SIG-M5 treated with dmso at 0.1 percent for 504 hours (cell line): ENCODE results near the gene IKZF2.

ENCODE experiments used
- DNase-seq: peaks from one replicate; lab custom pipeline; 2025; ENCODE audit not compliant: unreplicated experiment; lab: John Stamatoyannopoulos, UW

Gene IKZF2

DNA sequence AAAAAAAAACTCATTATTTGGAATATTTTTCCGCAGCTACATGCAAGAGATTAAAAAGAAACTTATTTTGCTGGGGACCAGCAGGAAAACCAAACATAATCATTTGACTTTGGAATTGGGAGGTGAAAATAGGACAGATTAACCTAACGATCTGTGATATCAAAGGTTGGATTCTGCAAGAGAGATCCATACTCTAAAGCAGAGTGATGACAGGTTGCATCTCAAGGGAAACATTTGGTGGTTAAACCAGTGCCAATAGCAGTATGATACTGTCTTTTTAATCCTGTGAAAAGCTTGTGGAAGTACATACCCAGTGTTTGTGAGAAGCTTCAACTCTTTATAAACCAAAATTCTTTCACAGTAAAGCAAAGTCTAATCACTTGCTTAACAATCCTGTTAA is 5.3 kb upstream of the IKZF2 start:
- no peak for DNase-seq

DNA sequence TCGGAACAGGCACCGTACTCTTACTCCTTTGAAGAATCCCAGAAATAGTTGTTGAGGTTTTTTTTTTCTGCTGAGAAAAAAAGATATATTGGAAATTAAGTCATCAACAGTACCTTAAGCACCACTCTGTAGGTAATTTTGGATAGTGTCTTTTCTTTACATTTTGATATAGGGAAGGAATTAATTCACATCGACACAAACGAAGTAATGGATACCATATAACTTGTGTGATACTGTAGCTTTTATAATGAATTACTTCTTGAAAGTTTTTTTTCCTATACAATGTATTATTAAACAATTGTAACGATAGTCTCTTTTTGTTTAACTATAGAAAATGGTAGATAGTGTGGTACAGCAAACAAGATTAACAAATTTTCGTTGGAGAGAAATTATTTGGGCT is 1.5 kb upstream of the IKZF2 start:
- DNase-seq, result no peak

DNA sequence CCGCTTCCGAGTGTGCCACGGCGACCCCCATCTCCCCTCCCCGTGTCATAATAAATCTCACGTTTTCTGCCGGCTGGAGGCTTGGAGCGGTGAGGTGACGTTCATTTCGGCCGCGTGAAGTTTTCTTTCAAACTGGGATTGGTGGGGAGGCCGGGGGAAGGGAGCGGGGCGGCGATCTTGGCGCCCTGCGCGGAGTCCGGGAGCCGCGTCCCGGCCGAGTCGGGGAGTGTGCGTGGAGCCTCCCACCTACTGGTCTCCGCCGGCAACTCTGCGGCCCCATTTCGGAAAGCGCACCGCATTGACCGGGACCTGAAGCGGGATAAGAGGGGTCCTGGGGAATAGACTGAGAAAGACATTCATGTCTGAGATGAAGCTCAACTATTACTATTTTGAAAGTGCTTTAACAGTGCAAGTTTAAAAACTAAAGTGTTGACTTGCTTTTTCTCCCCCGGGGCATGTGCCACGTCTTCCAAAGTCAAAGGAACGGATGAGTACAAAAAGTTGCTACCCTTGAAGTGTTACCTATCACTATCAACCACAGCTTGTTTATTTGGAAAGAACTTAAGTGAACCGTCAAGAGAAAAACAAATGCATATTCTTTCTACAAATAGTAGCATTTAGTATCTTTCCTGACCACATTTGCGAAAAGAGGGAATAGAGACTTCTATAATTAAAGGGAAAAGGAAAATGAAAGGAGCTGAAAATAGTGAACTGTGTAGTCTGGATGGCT is 818 bp upstream of the IKZF2 start:
- no peak for DNase-seq

DNA sequence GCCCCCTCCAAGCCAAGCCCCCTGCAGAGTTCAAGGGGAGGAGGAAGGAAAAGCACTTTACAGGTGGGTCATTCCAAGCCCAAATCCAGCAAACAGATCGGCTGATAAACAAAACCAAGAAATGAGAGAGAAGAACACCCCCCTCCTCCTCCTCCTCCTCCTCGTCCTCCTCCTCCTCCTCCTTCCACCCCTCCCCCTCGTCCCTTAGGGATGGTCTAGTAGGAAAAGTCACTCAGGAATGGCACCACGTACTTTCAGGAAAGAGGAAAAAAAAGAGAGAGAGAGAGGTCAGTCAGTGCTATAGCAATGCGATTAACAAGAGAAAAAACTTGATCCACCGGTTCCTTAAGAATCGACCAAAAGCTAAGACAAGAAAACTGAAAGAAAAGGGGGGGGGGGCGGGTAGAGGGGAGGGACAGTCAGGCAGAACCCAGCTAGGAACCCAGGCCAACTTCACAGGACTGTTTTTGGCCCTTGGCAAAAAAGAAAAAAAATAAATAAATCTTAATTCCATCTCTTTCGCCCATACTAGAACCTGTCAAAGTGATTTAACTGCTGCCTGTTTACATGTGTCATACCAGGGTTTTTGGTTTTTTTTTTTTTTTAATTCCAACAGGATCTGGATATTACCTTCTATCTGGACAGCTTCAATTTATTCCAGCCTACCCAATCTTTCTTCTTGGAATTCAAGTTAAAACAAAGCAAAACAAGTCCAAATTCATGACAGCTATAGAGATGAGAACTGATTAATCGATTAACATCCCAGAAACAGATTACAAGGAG is 906 bp downstream of the IKZF2 start:
- DNase-seq, result peak; percentile 42

DNA sequence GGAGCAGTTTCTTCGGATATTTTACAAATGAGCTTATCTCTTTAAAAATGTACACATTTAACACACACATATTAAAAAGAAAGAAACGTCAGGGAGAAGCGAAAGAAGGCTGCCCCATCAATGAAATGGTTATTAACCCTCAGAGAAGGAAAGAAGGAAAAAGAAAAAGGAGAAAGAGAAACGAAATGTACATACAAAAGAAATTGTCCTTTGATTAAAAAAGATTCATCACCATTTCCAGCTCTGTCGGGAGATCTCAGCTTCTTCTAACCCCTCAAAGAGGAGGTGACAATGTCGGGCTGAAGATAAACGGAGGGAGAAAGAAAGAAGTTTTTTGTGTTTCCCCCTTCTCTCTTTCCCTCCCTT is 1.5 kb downstream of the IKZF2 start:
- DNase-seq, result no peak

DNA sequence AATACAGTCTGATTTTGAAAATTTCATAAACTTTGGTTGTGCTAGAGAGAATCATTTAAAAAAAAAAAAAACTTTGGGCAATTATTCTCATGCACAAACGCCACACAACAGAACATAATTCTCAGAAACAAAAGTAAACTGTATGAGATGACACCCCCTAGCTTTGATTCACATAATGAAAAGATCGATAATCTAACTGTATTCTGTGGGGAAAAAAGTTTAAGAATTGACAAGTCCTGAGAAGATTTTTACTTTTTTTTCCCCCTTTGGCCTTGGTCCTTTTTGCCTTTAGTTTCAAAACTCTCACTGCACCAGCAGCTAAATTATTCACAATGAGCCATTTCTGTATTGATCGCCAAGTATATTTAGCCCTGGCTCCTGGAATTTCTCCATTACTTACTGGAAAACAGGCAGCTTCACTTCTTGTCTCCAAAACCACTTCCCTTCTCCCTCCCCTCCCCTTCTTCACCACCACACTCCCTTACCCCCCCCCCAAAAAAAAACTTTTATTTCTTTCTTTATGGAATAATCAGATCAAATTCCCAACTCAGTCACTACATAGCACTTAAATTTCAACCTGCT is 2.0 kb downstream of the IKZF2 start:
- DNase-seq, result no peak

DNA sequence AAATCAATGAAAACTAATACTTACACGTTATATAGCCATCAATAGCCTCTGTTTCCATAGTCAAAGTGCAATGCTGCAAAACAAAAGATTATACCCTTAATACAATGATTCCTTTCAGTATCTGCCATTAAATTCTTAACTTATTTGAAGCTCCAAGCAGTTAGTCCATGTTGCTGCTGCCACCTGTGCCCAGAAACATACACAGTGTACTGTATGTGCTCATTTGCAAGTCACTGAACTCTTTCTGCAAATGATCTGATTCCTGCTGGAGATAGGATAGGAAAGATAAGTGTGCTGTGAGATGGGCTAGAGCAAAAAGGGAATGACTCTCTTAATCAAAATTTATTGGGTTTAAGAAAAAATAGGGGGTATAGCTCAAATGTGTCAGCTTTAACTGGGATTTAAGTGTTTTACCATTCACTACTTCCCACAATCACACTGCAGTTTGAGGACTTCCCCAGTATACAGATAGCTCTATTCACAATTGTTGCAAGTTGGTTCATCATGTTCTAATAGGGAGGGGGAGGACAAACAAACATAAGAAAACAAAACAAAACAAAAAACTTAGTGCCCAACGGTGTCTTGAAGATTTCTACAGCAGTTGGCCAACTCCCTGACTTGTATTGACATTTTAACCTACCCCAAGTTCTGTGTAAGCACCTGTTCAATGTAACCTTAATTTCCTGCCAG is 2.7 kb downstream of the IKZF2 start:
- DNase-seq, result no peak

DNA sequence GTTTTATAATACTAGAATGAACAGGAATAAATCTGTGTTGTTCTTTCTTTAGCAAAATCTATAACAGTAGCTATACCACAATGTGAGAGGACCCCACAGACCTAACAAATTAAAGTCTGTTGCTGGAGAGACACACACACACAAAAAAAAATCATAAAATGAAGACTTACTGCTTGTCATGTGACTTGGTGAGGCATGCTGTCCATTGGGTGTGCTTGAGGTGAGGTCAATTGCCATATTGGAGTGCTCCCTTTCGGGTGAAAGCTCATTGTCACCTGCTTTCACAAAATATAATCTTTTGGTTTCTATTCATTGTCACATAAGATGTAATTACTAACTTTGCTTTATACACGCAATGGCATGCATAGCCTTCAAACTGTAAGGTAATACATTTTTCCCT is 3.9 kb downstream of the IKZF2 start:
- DNase-seq, result no peak

DNA sequence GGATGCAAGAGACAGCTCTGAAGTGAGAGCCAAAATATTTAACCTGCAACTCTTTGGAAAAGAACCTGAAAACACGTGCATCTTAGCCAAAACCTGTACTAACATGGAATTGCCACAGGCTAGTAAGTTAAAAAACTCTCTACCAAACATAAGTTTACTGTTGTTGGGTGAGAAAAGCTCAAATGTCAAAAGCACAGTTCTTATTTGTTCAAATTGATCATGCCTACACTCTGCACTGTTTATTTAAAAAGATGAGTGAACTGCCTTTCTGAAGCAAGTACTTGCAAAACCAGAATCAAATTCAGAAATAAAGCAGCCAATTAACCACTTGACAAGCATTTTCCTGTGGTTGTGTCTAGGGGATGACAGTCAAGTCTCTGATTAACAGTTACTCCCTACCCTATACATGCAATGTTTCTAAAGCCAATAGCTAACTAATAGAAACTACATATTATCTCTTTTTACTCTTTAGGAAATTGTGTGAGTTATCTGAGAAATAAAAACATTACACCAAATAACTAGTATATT is 5.6 kb downstream of the IKZF2 start:
- no peak for DNase-seq

DNA sequence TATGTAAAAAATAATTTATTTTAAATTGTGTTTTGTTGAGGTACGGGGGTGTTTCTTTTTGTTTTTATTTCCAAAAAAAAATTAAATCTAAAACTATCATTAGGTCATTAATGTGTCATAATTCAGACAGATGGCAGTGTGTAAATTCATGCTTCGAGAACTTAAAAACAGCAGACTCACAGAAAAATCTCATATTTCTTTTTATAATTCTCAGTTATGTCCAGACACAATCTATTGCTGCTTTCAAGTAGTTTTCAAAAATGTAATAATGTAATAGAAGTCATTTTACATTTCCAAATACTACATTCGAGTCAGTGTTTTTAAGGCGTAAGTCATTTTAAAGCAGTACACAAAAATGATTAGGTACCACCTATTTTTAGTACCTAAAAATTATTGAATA is 14.3 kb downstream of the IKZF2 start:
- no peak for DNase-seq

DNA sequence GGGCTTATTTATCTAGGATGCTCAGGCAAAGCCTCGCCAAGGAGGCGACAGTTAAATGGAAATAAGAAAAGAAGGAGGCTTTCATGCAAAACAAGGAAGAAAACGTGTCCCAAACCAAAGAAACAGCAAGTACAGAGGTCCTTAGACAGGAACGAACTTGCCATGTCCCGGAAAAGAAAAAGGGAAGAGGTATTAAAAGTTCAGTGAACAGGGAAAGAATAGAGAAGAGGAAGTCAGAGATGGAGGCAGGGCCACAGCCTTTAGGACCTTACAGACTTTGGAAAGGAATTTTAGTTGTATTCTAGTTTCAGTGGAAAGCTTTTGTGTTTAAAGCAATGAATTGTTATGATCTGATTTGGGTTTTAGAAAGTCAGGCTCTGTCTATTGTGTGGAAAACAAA is 22.1 kb downstream of the IKZF2 start:
- DNase-seq, result no peak

DNA sequence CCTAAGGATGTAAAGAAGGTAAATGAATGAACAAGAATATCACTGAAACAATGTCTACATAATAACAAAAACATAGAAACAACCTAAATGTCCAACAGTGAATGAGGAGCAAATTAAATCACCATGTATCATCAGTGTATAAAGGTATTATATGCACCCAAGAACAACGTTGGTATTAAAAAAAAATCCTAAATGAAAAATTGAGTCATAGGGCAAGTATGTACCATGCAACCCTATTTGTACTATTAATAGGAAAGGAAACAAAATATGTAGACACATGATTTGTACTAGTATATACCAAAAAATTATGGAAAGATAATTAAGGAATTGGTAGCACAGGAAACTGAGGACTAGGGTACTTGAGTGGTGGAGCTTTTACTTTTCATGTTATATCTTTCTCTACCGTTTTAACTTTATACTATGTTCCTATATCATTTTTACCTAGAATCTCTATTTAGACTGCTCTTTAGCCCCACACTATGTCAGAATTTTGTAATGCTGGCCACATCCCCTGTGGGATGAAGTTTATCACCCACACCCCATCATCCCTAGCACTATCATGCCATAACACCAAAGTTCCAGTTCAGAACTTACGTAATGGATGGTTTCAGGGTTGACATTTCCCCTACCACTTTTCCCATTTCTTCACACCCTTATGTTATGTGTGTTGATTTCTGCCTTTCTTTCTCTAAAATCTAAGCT is 25.6 kb downstream of the IKZF2 start:
- DNase-seq, result no peak

DNA sequence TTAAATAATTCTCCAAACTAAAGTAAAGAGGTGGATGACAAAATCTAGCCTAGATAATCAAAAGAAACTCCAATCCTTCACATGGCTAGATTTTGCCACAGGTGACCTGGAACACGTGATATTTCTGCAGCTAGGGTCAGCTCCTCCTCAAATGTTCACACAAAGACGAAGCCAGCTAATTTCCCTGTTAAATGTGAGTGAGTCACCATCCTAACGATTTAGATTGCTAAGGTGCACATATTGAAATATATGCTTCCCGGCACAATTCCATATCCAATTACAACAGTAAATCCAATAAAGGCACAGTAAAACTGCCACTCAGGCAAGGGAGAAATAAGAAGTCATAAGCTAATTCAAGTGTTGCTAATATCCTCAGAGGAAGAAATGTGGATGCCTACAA is 28.7 kb downstream of the IKZF2 start:
- no peak for DNase-seq

DNA sequence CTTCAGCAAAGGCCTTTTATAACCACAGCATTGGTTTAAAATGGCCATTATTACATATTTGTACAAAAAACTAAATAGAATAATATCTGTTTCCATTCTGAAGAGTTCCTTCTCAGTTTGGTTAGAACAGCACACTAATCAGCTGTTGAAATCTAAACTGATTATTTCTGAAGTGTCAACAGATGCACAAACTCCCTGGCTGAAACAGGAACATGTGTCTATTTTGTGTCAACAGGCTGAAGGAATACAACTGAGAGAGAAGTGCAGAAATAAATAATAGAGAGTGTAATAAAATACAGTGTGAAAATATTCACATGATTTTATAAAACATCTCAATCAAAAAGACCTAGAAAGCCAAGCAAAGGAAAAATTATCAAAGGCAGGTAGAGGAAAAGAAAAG is 29.7 kb downstream of the IKZF2 start:
- DNase-seq, result no peak

DNA sequence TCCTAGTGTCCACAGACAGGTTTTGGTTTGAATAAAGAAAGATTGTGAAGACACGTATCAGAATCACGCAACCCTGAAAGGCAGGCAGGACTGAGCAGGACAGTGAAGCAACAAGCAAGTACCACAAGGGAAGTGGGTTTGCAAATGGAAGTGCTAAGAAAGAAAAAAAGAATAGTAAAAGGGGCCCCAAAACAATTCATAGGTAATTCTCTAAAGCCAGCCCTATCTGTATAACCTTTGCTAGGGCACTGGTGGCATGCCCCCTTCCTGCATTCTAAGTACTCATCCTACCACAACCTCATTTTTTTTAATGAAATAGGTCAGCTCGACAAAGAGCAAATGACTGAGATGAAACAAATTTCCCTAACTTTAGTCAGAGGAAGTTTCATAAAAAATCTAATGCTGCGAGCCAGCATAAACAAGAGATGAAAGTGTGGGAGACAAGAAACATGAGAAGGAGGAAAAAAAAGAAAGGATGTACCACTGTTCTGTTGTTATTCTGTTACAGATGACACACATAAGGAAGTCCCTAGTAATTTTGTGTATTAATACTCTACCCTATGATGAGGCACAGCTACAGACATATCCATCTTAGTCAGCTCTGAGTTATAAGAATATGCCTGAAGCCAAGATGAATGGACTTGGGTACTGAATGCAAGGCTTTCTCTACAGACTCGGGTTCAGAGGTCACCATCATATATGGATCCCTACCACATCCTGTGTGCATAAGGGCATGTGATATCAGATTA is 32.2 kb downstream of the IKZF2 start:
- no peak for DNase-seq

DNA sequence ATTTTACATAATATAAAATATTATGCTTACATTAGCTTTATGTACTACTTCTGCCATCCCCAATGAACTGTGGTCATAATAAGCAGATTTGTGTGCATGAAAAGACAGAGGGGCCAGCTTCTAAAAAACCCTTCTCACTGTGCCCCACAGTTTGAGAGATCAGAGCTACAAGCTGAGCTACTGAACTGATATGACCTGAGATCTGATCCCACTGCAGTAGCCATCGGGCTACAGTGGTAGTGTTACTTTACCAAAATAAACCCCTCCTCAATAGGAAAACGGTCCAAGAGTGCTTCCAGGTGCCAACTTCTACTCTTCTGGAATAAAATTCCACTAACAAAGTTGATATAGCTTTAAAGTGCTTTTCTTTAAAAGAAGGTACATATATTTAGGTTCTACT is 43.1 kb downstream of the IKZF2 start:
- DNase-seq, result no peak

DNA sequence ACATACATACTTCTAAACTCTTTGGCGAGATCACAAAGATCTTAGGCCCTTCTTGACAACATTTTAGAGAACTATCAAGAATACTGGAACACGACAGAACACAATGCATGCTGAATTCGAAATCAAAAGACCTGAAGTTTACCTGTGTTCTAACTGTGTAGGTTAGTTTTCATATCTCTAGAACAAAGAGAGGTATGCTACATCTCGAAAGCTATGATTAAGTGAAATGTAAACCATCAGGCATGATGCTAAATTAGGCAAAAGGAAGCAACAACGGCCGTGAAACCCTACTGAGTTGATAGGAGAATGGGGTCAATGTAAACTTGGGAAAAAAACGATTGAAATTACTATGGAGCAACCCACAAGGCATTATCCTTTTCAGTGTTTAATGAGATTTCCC is 43.7 kb downstream of the IKZF2 start:
- no peak for DNase-seq

DNA sequence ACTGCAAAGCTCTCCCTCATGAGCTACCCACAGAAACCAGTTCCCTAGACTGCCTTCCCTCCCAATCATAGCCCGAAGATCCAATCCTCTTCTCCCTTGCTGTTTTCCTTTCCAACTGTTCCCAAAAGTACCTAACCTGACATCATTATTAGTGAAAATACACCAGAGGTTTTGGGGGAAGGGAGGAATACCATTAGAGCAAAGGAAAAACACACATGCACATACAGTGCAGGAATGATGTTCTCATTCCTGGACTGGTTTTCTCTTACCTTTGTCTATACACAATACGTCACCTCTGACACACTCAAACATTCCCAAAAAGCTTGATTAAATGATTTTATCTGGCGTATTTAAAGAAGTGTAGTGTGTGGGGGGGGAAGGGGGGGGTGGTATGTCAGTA is 46.2 kb downstream of the IKZF2 start:
- no peak for DNase-seq

DNA sequence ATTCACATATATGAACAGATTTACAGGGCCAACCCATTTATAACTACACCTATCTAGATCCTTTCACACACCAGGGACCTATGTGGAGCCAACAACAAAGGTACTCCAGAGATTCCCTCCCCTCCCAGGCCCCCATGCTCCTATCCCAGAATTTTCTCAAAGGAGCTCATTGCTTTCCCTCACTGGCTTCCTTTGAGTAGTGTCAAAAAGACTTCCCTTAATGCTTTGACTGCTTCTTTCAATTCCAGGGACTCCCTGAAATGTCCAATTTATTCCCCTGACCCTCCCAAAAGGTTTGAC is 46.6 kb downstream of the IKZF2 start:
- DNase-seq, result no peak

DNA sequence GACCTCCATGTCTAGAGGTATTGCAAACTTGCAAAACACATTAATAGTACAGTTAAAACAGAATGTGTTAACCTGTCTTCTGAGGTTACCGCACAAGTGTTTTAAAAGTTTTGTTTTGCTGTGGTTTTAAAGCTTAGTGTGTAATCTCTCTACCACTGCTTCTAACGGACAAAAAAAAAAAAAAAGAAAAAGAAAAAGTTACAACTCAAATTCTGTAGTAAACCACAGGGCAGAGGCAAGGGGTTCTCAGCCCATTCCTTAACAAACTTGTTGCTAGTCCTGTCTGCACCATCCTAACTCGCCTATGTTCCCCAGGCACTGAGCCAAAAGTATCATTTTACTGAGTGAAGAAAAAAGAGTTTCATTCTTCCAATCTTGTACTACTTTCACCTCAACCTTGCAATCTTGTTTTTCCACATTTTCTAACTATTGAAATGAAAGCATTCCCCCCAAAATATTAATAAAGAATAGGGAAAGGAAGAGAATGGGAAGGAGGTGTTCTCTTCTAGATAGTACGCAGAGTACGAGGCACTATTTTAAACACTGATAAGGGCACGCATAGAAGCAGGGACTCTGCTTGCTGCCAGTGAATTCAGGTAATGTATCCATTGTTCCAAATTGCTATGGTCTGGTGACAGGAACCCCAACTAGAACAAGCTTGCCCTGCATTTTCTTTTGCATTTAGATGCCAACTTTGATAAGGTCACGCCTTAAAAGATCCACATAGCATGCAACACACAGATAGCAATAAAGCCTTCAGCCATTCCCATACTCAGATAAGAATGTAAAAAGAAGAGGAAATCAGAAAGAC is 47.1 kb downstream of the IKZF2 start:
- no peak for DNase-seq
